Peyer's patch (tissue), 4 donors: Measurements from ENCODE around the gene RASL12. TPM values are rescaled to one million over a fixed set of nuclear protein-coding genes. Genes with fewer than 3 reads are reported as not detected.

Source experiments
- DNase-seq, 3 donors: peaks; one replicate each; pipeline ENCODE4 v3.0.0-alpha.2; 2017 to 2019
- H3K27ac ChIP-seq, 4 donors: fragments of 200-600 bp; sonication (generic); one replicate each; pipeline ENCODE4 v1.5.1; 2016 to 2019
- H3K27me3 ChIP-seq, 2 donors: fragments of 200-600 bp; sonication (generic); one replicate each; pipeline ENCODE4 v1.5.1; 2019
- H3K36me3 ChIP-seq, 3 donors: fragments of 200-600 bp; sonication (generic); one replicate each; pipeline ENCODE4 v1.5.1; 2016 to 2019
- H3K4me1 ChIP-seq, 4 donors: fragments of 200-600 bp; sonication (generic); one replicate each; pipeline ENCODE4 v1.5.1; 2016 to 2019
- H3K4me3 ChIP-seq, 4 donors: fragments of 200-600 bp; sonication (generic); 1 replicate in 3 of 4; 2 replicates in 1 of 4; pipeline ENCODE4 v1.5.1; 2016 to 2019; ENCODE audit warnings: mild to moderate bottlenecking in 1 of 4
- H3K9me3 ChIP-seq, 4 donors: fragments of 200-600 bp; sonication (generic); one replicate each; pipeline ENCODE4 v1.5.1; 2016 to 2019; ENCODE audit warnings: mild to moderate bottlenecking in 1 of 4
- POLR2A ChIP-seq, 2 donors: fragments of 450-650 bp; IDR thresholded peaks; one replicate each; pipeline ENCODE4 v1.5.1; 2017; ENCODE audit warnings: antibody characterized with exemption in 2 of 2, mild to moderate bottlenecking in 2 of 2, moderate library complexity in 2 of 2
- total RNA-seq, 4 donors: library from RNA; depleted of rRNA; stranded (reverse); fragments of >200 nt; gene quantifications; one replicate each; pipeline ENCODE4 v1.1.0, GENCODE V29; 2016
- TF ChIP-seq, protein P1 (sequence below), 6 experiments: fragments of 450-650 bp in 4 of 6; fragments of 200-600 bp in 2 of 6; sonication (generic) in 1 of 6; IDR thresholded peaks; one replicate each; pipeline ENCODE4 v1.5.1; 2017 to 2019; ENCODE audit warnings: antibody characterized with exemption in 6 of 6, mild to moderate bottlenecking in 3 of 6, moderate library complexity in 1 of 6

RASL12 gene
- total RNA-seq, 4 donors from 2014 or later: 5.1 to 23.1 (median 8.5) TPM

DNA sequence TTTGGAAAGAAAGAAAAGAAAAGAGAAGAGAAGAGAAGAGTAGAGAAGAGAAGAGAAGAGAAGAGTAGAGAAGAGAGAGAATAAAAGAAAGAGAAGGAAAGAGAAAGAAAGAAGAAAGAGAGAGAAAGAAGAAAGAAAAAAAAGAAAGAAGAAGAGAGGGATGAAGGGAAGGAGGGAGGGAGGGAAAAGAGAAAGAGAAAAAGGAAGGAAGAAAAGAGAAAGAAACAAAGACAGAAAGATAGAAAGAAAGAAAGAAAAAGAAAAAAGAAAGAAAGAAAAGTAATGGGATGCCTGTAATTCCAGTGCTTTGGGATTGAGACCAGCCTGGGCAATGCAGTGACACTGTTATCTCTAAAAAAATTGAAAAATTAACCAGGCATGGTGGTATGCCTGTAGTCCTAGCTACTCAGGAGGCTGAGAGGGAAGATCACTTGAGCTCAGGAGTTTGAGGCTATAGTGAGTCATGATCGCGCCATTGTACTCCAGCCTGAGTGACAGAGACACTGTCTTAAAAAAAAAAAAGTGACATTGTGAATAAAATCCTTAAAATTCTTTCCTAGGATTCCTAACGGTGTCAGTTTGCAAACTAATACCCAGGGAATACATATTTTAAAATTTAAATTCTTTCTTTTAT, 1.7 kb downstream of the RASL12 start:
- no peaks in the 10 kb centered on the region for H3K9me3 ChIP-seq
- peak overlapping the region in 3 of 4 donors; percentile 26 to 46 (median 29) for H3K4me3 ChIP-seq
- H3K27me3 ChIP-seq: peaks cover 0 to 9% of the 10 kb centered on the region in 2 donors
- peak overlapping the region in 1 of 4 donors; percentile 74 for H3K27ac ChIP-seq
- no peak for TF ChIP-seq POLR2A (IDR thresholded peaks at IDR 0.05)
- TF ChIP-seq, protein P1, sequence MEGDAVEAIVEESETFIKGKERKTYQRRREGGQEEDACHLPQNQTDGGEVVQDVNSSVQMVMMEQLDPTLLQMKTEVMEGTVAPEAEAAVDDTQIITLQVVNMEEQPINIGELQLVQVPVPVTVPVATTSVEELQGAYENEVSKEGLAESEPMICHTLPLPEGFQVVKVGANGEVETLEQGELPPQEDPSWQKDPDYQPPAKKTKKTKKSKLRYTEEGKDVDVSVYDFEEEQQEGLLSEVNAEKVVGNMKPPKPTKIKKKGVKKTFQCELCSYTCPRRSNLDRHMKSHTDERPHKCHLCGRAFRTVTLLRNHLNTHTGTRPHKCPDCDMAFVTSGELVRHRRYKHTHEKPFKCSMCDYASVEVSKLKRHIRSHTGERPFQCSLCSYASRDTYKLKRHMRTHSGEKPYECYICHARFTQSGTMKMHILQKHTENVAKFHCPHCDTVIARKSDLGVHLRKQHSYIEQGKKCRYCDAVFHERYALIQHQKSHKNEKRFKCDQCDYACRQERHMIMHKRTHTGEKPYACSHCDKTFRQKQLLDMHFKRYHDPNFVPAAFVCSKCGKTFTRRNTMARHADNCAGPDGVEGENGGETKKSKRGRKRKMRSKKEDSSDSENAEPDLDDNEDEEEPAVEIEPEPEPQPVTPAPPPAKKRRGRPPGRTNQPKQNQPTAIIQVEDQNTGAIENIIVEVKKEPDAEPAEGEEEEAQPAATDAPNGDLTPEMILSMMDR (IDR thresholded peaks at IDR 0.05): no peak
- no peaks in the 10 kb centered on the region for H3K36me3 ChIP-seq
- no peak for DNase-seq
- peaks cover 0 to 23% (median 0%) of the 10 kb centered on the region in 4 donors for H3K4me1 ChIP-seq

DNA sequence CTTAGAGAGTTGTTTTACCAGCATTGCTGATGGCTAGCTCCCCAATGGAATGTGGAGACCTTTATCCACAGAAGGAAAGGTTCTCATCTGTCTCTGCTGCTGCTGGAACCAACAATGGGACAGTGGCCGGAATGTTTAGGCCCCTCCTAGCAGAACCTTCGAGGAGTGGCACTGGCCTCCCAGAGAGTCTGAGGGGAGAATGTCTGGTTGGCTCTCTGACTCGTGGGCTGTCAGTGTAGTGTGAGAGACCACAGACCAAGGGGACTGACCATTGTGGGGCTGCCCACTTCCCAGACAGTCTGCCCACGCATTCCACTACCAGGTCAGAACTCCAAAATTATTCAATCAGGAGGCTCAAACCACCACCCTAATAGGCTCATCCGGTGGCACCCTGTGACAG, 5.1 kb downstream of the RASL12 start:
- H3K27ac ChIP-seq: peak overlapping the region in 2 of 4 donors; percentile 16 to 22
- TF ChIP-seq POLR2A (IDR thresholded peaks at IDR 0.05): no peak
- TF ChIP-seq, protein P1 (IDR thresholded peaks at IDR 0.05): no peak
- no peak for DNase-seq

DNA sequence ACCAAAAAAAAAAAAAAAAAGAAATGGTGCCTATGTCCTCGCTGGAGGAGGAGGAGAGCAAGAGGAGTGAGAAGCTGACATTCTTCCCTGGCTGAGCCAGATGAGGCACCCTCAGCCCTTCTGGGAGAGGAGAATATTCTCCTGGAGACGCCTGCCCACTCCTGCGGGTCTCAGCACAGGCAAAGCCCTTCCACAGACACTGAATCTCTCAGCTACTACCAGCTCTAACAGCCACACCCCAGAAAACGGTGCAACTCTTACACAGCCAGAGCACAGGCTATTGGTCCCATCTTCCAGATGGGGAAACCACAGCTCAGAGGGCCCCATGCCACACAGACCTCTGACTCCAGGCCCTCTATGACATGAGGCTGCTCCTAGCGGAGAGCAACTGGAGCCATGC, 5.7 kb downstream of the RASL12 start:
- peak overlapping the region in 1 of 4 donors; percentile 22 for H3K27ac ChIP-seq
- TF ChIP-seq, protein P1 (IDR thresholded peaks at IDR 0.05): no peak
- TF ChIP-seq POLR2A (IDR thresholded peaks at IDR 0.05): no peak
- no peaks in the 10 kb centered on the region for H3K36me3 ChIP-seq
- H3K4me1 ChIP-seq: peaks cover 0 to 12% (median 2%) of the 10 kb centered on the region in 4 donors
- no peak overlapping the region for H3K4me3 ChIP-seq
- peaks cover 0 to under 1% of the 10 kb centered on the region in 2 donors for H3K27me3 ChIP-seq
- DNase-seq: no peak
- no peaks in the 10 kb centered on the region for H3K9me3 ChIP-seq

More for the DNA sequence above, 5.1 kb downstream of the RASL12 start:
- Histone ChIP-seq H3K27me3 (peaks cover 0 to 7% of the 10 kb centered on the region in 2 donors), H3K36me3 (no peaks in the 10 kb centered on the region), H3K4me1 (peaks cover 0 to 18% (median under 1%) of the 10 kb centered on the region in 4 donors), H3K9me3 (no peaks in the 10 kb centered on the region), H3K4me3 (no peak overlapping the region)

DNA sequence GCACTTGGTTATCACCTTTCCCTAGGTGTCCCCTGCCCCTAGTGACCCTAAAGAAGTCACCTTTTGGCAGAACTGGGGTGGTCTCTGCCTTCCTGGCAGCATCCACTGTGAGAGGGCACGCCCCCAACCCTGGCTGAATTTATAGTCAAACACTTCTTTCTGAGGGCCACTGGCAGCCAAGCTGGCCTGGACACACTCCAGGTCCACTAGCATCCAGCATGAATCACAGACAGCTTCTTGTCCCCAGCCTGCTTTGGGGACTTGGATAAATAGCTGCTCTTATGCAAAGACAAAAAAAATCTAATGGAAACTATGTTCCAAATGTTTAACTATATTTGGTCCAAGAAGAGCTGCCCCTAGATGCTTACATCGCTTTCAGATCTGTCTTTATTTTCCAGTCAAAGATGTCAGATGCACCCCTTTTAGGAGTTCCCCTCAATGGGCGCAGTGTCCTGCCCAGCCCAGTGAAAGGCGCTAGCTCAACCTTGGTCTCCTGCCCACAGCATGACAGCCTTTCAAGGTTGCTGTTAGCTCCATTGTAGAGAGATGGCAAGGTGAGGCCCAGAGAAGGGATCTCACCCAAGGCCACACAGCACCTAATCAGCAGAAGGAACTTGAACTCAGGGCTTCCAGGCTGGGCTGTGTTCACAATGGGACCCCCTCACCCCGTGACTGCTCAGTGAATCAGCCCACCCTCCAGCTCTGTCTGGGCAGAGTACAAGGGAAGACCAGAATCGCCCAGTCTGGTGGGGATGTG, 7.0 kb downstream of the RASL12 start:
- TF ChIP-seq POLR2A (IDR thresholded peaks at IDR 0.05): no peak
- TF ChIP-seq, protein P1 (IDR thresholded peaks at IDR 0.05): no peak
- DNase-seq: no peak
- H3K27ac ChIP-seq: peak overlapping the region in 2 of 4 donors; percentile 18 to 39
- H3K4me1 ChIP-seq: peaks cover 0 to 21% (median 2%) of the 10 kb centered on the region in 4 donors
- no peaks in the 10 kb centered on the region for H3K9me3 ChIP-seq
- no peak overlapping the region for H3K4me3 ChIP-seq
- H3K27me3 ChIP-seq: no peaks in the 10 kb centered on the region
- no peaks in the 10 kb centered on the region for H3K36me3 ChIP-seq

DNA sequence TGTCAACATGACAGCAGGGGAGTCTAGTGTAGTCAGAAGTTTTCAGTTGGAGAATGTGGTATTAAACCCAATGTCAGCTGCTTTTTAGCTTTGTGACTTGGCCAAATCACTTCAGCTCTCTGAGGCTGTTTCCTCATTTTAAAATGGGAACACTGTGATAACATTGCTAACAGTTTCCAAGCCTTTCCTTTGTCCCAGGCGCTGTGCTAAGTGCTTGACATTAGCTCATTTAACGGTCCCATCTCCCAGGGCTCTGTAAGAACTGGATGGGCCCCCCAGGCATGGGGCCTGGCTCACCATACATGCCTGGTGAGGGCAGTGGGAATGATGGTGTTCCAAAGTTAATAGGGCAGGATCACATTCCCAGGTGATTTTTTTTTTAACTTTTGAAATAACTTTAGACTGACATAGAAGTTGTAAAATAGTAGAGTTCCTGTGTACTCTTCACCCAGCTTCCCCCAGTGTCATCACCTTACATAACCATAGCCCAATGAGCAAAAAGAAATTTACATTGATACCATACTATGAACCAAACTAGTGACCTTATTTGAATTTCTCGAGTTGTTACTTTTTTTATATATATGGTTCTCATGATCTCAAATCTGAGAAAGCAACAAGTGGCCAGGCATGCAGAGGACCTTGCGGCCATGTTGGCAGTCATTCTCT, 7.7 kb downstream of the RASL12 start:
- H3K27me3 ChIP-seq: no peaks in the 10 kb centered on the region
- H3K36me3 ChIP-seq: no peaks in the 10 kb centered on the region
- peak overlapping the region in 1 of 4 donors; percentile 35 for H3K27ac ChIP-seq
- peaks cover 3 to 29% (median 6%) of the 10 kb centered on the region in 4 donors for H3K4me1 ChIP-seq
- DNase-seq: no peak
- no peaks in the 10 kb centered on the region for H3K9me3 ChIP-seq
- no peak for TF ChIP-seq POLR2A (IDR thresholded peaks at IDR 0.05)
- TF ChIP-seq, protein P1 (IDR thresholded peaks at IDR 0.05): no peak
- no peak overlapping the region for H3K4me3 ChIP-seq
